Brain microvascular endothelial cell (primary cell): ENCODE results near the gene JAG1.

Experiments used
- DNase-seq: peaks from one replicate; pipeline ENCODE4 v3.0.0-alpha.2; 2020
- H3K27ac ChIP-seq: fragments of 250-450 bp; sonication (Bioruptor Pico); 2 replicates; pipeline ENCODE4 v1.5.1; 2020; ENCODE audit warnings: mild to moderate bottlenecking, moderate library complexity
- H3K27me3 ChIP-seq: fragments of 250-450 bp; sonication (Bioruptor Pico); replicated peaks from 2 replicates; pipeline ENCODE4 v1.5.1; 2020; ENCODE audit warnings: mild to moderate bottlenecking
- H3K36me3 ChIP-seq: fragments of 250-450 bp; sonication (Bioruptor Pico); replicated peaks from 2 replicates; pipeline ENCODE4 v1.5.1; 2020; ENCODE audit warnings: mild to moderate bottlenecking
- H3K4me3 ChIP-seq: 2 replicates; pipeline ENCODE4 v1.5.1; 2011; ENCODE audit warnings: low read depth, mild to moderate bottlenecking, control low read depth, low read length, moderate library complexity
- in situ Hi-C: cut with HindIII; loops from 2 replicates; pipeline ENCODE4 v1.10.0; 2017; ENCODE audit warnings: low sequenced_read_pairs, low pct_ligation_motif_present
- TF ChIP-seq, protein P1 (sequence below): IDR thresholded peaks from 2 replicates; pipeline ENCODE4 v1.5.1; 2011; ENCODE audit warnings: low read depth, mild to moderate bottlenecking, moderate library complexity, low read length, control low read depth, inconsistent platforms; ENCODE audit errors: missing control alignments

The JAG1 gene

DNA sequence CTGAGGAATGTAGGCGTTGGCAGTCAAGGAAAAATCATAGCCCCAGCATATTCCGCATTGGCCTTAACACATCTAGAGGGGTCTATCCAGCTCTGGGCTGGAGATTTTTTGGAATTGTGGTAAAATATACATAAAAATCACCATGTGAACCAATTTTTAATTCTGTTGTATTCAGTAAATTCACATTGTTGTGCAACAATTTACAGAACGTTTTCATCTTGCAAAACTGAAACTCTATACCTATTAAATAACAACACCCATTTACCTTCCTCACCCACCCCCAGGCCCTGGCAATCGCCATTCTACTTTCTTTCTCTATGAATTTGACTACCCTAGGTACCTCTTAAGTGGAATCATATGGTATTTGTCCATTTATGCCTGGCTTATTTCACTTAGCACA is 6.8 kb upstream of the JAG1 start:
- Histone ChIP-seq H3K36me3 (no peaks in the 10 kb centered on the region), H3K4me3 (no peak overlapping the region), H3K27me3 (no peaks in the 10 kb centered on the region), H3K27ac (no peak overlapping the region)
- TF ChIP-seq, protein P1, sequence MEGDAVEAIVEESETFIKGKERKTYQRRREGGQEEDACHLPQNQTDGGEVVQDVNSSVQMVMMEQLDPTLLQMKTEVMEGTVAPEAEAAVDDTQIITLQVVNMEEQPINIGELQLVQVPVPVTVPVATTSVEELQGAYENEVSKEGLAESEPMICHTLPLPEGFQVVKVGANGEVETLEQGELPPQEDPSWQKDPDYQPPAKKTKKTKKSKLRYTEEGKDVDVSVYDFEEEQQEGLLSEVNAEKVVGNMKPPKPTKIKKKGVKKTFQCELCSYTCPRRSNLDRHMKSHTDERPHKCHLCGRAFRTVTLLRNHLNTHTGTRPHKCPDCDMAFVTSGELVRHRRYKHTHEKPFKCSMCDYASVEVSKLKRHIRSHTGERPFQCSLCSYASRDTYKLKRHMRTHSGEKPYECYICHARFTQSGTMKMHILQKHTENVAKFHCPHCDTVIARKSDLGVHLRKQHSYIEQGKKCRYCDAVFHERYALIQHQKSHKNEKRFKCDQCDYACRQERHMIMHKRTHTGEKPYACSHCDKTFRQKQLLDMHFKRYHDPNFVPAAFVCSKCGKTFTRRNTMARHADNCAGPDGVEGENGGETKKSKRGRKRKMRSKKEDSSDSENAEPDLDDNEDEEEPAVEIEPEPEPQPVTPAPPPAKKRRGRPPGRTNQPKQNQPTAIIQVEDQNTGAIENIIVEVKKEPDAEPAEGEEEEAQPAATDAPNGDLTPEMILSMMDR: no peak
- in situ Hi-C loops: no loop called here
- no peak for DNase-seq

DNA sequence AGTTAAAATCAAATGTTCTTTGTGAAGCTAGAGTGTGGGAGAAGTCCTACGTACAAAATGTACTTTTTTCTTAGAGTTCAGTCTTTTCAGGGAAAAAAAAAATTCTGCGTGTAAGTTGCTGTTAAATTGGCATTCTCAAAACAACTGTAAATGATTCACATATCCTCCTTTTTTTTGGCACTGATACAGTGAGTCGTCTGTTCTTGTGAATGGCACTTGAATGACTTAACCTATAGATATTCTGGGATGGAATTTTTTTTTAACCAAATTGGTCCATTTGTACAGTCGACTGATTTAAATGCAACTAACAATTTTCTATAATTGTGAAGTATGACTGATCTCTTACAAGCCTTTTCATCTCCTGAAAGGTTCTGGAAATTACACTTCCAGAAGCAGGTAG is 5.5 kb upstream of the JAG1 start:
- TF ChIP-seq, protein P1: no peak
- in situ Hi-C loops: no loop called here
- Histone ChIP-seq H3K27me3 (no peaks in the 10 kb centered on the region), H3K4me3 (no peak overlapping the region), H3K27ac (no peak overlapping the region), H3K36me3 (no peaks in the 10 kb centered on the region)
- DNase-seq: no peak

DNA sequence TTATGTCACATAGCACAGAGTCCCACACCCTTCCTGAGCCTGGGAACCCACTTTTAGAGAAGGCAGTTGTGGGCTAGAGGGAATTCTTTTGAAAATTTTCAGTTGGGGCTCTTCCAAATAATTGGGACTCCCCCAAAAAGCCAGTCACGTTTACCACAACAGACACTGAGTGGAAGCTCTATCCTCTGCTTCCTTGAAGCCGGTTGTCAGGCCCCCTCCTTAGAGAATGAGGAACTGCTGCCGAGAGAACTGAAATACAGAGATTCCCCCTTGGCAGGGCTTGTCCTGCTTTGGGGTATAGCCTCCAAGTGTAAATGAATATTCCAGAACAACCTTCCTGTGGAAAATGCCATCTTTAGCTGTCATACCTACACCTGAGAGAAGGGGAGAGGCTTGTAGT is 2.7 kb upstream of the JAG1 start:
- in situ Hi-C loops: no loop called here
- Histone ChIP-seq H3K4me3 (no peak overlapping the region), H3K36me3 (peaks cover 7% of the 10 kb centered on the region), H3K27ac (no peak overlapping the region), H3K27me3 (no peaks in the 10 kb centered on the region)
- TF ChIP-seq, protein P1: no peak
- no peak for DNase-seq

DNA sequence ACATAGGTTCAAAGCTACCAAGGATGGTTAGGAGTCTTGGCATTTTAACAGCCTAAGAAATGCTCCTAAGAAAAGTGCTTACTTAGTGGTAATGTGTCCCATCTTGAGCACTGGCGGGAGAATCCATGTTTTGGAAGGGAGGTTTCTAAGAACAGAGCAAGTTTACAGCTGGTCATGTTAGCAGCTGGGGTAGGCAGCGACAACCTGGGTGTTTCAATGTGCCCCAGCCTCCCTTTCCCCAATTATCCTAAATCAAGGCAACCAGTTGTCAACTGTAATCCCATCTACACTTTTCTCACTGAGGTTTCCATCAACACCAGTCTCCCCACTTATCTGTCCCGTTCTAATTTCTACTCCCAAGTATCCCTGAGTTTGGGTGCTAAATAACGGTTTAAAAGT is 1.6 kb upstream of the JAG1 start:
- Histone ChIP-seq H3K36me3 (peaks cover 12% of the 10 kb centered on the region), H3K27me3 (no peaks in the 10 kb centered on the region), H3K27ac (peak overlapping the region; percentile 97), H3K4me3 (peak overlapping the region; percentile 86)
- in situ Hi-C loops: no loop called here
- TF ChIP-seq, protein P1: no peak
- DNase-seq: no peak

DNA sequence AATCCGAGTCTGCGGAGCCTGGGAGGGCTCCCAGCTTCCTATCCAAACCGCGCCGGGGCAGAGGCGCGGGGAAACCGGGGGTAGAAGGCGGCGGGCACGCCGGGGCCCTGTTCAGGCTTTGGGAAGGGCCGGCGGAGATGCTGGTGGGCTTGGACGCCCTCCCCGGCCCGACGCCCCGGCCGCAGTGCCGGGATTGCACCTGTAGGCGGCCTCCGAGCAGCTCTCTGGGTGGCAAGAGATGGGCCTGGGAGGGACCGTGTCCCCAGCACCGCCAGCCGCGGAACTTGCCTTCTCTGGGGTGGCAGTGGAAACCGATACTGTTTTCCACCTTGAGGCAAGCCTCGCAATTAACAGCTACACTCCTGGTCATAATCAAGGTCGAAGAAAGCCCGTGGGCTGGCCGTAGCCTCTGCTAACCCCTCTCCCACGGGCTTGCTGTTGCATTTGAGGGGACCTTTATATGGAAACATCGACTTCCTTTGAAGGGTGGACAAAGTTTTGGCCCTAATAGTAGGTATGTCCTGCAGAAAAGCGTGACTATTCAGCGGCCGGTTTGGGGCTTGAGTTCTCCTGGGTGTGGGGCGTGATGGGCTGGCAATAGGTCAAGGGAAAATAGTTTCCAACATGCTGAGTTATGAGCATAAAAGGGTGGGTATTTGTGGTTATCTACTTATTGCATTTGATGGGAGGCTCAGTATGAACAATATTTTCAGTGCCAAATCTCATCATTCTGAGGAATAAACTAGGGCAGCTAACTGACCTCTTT is 1.1 kb upstream of the JAG1 start:
- TF ChIP-seq, protein P1: peak; percentile 85
- peak; percentile 64 for DNase-seq
- H3K36me3 ChIP-seq: peaks cover 12% of the 10 kb centered on the region
- H3K27ac ChIP-seq: peak overlapping the region; percentile 97
- H3K27me3 ChIP-seq: no peaks in the 10 kb centered on the region
- in situ Hi-C loops: no loop called here
- peak overlapping the region; percentile 86 for H3K4me3 ChIP-seq
